ENCODE measurements around the gene DOCK4.
"Not testable (repeated sequence)": the region's sequence is repeated elsewhere in the genome, so short reads cannot be mapped to it uniquely, and the experiment has no call there.

DOCK4 gene

GRCh38 chr7:112206238-112206990 is at the start of gene DOCK4, which contains the start of gene ZNF277:
Gene DOCK4, minus strand, starts transcription at chr7:112206399. Its CDS starts 261 bp downstream, at chr7:112206138.
Gene ZNF277, plus strand, starts transcription at chr7:112206695. Its CDS starts 22 bp downstream, at chr7:112206717.
- peak; percentile 96 to 98 for DNase-seq

- no peak for DNase-seq
Observed at GRCh38 chr7:112255388-112255720, 49.2 kb upstream of the DOCK4 start.

- no peak for DNase-seq
Observed at GRCh38 chr7:112254709-112255387, 48.6 kb upstream of the DOCK4 start.

GRCh38 chr7:112254156-112254555 is 48.0 kb upstream of the DOCK4 start:
- no peak for DNase-seq

GRCh38 chr7:112252691-112253090 is 46.5 kb upstream of the DOCK4 start:
- DNase-seq: no peak

- no peak for DNase-seq
Observed at GRCh38 chr7:112252141-112252540, 45.9 kb upstream of the DOCK4 start.

GRCh38 chr7:112249967-112250366 is 43.8 kb upstream of the DOCK4 start:
- not testable (repeated sequence) for DNase-seq

GRCh38 chr7:112248598-112248997 is 42.4 kb upstream of the DOCK4 start:
- DNase-seq: no peak

- DNase-seq: no peak
Observed at GRCh38 chr7:112238852-112239610, 32.8 kb upstream of the DOCK4 start.

- DNase-seq: no peak
Observed at GRCh38 chr7:112238330-112238729, 32.1 kb upstream of the DOCK4 start.

- no peak for DNase-seq
Observed at GRCh38 chr7:112236597-112236996, 30.4 kb upstream of the DOCK4 start.

GRCh38 chr7:112234147-112234546 is 27.9 kb upstream of the DOCK4 start:
- DNase-seq: no peak

GRCh38 chr7:112233048-112233697 is 27.0 kb upstream of the DOCK4 start:
- no peak for DNase-seq

- DNase-seq: no peak
Observed at GRCh38 chr7:112232212-112232978, 26.2 kb upstream of the DOCK4 start.

- DNase-seq: no peak
Observed at GRCh38 chr7:112228632-112229031, 22.4 kb upstream of the DOCK4 start.

GRCh38 chr7:112226701-112227276 is 20.6 kb upstream of the DOCK4 start:
- DNase-seq: no peak

GRCh38 chr7:112225006-112225405 is 18.8 kb upstream of the DOCK4 start:
- DNase-seq: no peak

GRCh38 chr7:112224186-112224585 is 18.0 kb upstream of the DOCK4 start:
- DNase-seq: no peak

GRCh38 chr7:112223310-112223709 is 17.1 kb upstream of the DOCK4 start:
- DNase-seq: no peak

GRCh38 chr7:112220877-112221434 is 14.8 kb upstream of the DOCK4 start:
- no peak for DNase-seq

- DNase-seq: no peak
Observed at GRCh38 chr7:112215787-112216186, 9.6 kb upstream of the DOCK4 start.

GRCh38 chr7:112214883-112215282 is 8.7 kb upstream of the DOCK4 start:
- DNase-seq: no peak

Measured in SHP77 (cell line).